Endometrial microvascular endothelial cells (primary cell): ENCODE data around the gene SIRT3. TPM values are rescaled to one million over a fixed set of nuclear protein-coding genes. Genes with fewer than 3 reads are reported as not detected.
"Not testable (repeated sequence)": the region's sequence is repeated elsewhere in the genome, so short reads cannot be mapped to it uniquely, and the experiment has no call there.

Source experiments
- in situ Hi-C: cut with HindIII; loops from 2 replicates; pipeline ENCODE4 v1.10.0; 2017; ENCODE audit warnings: low sequenced_read_pairs, low pct_unique_long_range_greater_than_20kb; ENCODE audit errors: inconsistent ontology term
- total RNA-seq: library from RNA; depleted of rRNA; stranded (reverse); fragments of >200 nt; gene quantifications from one replicate; pipeline ENCODE4 v1.2.3, GENCODE V29; 2015; ENCODE audit errors: inconsistent ontology term

The SIRT3 gene
- total RNA-seq, 1 donor from 2014 or later = 14.0 TPM

- in situ Hi-C loops = no loop called here
Measured at GRCh38 chr11:250740-251299, 14.7 kb upstream of the SIRT3 start.

GRCh38 chr11:250274-250673, 14.1 kb upstream of the SIRT3 start:
- in situ Hi-C loops = no loop called here

GRCh38 chr11:249062-249461, 12.9 kb upstream of the SIRT3 start:
- in situ Hi-C loops = no loop called here

DNA sequence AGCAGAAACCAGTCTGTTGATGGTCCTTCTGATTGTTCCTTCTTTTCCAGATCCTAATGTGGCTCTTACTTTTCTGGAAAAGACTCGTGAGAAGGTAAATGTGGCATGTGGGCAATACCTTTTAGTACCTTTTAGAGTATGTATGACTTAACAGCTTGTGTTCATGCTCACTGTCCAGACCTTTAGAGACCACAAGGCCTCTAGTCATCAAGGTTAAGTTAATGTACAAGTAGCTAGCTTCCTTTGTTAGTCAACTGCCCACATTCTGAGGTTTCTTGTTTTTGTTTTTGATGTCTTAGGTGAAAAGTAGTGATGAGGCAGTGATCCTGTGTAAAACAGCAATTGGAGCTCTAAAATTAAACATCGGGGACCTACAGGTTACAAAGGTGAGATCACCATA, 8.2 kb upstream of the SIRT3 start:
- in situ Hi-C loops = no loop called here

DNA sequence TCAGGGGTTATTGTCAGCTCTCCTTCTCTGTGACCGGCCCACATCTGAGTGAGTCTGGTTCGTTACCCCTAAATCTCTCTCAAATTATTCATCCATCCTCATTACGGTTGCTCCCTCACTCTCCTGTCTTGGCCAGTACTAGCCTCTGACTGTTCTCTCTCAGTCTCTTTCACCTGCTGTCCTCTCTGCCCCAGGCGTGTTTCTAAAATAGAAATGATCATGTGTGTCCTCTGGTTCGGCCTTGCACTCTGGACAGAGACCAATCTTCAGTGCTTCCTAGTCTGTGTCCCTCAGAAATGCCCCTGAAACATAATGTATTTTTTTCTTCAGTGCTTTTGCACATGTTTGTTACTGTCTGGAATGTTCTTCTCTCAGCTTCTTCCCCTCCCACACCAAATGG, 5.5 kb upstream of the SIRT3 start:
- in situ Hi-C loops = no loop called here

DNA sequence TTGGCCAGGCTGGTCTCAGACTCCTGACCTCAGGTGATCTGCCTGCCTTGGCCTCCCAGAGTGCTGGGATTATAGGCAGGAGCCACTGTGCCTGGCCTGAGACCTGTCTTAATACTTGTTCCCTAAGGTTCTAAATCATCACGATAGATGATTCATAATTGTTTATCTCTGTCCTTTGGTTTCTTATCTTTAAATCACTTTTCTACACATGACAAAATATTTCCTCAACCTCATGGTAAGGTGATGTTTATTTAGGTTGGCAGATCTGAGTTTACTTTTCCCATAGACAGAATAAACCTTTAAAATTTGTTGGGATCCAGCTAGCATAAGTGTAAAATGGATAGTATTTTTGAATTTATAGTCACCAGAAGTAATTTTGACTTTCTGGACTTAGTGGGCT, 4.2 kb upstream of the SIRT3 start:
- in situ Hi-C loops = no loop called here

DNA sequence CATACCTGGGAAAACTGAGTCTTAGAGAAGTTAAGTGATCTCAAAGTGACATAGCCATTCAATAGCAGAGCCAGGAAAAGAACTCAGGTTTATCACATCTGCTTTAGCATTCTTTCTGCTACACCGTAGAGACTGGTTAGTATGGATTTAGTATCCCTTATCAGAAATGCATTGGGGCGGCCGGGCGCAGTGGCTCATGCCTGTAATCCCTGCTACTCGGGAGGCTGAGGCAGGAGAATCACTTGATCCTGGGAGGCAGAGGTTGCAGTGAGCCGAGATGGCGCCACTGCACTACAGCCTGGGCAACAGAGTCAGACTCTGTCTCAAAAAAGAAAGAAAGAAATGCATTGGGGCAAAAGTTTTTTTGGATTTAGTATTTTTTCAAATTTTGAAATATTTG, 2.2 kb upstream of the SIRT3 start:
- in situ Hi-C loops = not testable (repeated sequence)

GRCh38 chr11:236774-237767, 929 bp upstream of the SIRT3 start, which contains the start of gene PSMD13:
PSMD13 (plus strand) TSS chr11:236976; CDS start chr11:237050, 74 bp downstream.
- in situ Hi-C loops = no loop called here

- in situ Hi-C loops = no loop called here
Measured at GRCh38 chr11:235609-235996, 539 bp downstream of the SIRT3 start.

GRCh38 chr11:235180-235579, 962 bp downstream of the SIRT3 start:
- in situ Hi-C loops = no loop called here

- in situ Hi-C loops = no loop called here
Measured at GRCh38 chr11:232783-233565, 3.2 kb downstream of the SIRT3 start.

DNA sequence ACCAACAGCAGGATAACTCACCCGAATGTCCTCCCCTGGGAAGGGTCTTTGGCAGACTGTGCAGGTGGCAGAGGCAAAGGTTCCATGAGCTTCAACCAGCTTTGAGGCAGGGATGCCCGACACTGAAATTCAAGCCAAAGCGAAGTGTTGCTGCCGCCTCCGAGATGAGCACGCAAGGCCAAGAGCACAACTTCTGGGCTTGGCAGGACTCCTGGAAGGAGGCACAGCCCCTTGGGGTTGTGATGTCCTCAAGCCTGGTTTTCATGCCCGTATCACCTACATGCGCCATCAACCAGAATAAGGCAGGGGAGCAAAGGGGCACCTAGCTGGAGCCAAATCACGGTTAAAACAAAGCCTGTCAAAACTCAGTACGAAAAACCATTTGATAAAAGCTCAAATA, 5.7 kb downstream of the SIRT3 start:
- in situ Hi-C loops = no loop called here

DNA sequence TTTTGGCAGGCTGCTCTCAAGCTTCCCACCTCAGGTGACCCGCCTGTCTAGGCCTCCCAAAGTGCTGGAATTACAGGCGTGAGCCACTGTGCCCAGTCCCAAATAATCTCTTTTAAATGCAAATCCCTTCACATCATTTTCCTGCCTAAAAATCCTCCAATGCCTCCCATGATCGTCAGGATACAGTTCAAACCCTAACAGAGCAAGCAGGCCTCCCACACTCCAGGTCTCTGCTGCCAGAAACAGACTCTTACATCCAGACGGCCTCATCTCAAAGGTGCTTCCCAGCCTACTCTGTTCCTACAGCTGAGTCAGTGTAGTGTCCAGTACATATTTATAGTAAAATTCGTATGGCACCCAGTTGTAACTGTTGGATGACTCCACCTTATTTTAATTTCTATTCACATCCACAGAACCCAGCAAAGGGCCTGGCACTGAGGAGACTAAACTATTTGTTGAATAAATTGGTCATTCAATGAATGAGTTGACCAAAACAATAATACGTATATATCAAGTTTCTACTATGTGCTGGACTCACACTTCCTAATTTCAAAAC, 8.2 kb downstream of the SIRT3 start:
- in situ Hi-C loops = no loop called here

GRCh38 chr11:225734-226453, 10.2 kb downstream of the SIRT3 start:
- in situ Hi-C loops = no loop called here

- in situ Hi-C loops = no loop called here
Measured at GRCh38 chr11:224424-224823, 11.7 kb downstream of the SIRT3 start.

DNA sequence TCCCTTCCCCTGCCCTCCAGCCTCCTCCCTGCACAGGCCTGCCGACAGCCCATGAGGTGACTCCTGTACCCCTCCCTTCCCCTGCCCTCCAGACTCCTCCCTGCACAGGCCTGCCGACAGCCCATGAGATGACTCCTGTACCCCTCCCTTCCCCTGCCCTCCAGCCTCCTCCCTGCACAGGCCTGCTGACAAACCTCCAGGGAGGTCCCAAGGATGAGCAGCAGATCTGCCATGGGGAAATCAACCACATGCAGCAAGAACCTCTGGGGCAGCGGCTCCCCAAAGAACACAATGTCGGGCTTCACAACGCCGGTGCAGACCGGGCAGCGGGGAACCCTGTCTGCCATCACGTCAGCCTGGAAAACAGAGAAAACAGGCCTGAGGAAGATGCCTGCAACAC, 12.3 kb downstream of the SIRT3 start:
- in situ Hi-C loops = no loop called here

DNA sequence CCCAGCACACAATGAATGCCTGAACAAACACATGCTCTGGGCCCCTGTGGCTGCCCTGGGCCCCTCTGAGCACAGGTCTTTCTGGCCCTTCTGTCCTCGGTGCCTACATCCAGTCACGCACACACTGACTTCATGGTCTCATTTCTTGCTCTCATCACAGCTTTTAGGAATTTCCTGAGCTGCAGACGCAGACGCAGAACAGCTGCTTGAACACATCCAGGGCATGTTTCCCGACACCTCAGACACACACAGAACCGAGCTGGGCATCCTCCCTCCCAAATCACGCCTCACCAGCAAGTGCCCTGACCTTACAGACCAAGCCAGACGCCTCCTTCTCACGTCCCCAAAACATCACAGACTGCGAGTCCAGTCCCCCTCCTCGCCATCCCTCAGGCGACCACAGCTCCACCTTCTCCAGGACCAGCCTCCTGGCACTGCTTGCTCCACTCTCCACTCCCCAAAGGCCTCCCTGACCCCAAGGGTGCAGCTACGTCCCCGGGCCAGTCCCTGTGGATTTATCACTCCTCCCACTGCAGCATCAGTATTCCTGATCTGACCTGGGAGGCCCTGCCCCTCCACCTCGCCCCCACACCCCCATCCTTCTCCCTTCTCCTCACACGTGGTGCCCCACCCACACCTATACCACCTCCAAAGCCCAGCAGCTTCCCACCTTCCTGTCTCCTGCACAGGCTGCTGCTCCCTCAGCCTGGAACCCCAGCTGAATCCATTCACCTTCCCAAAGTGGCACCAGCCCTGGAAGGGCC, 12.9 kb downstream of the SIRT3 start:
- in situ Hi-C loops = no loop called here
